HG02938 (cell line): ENCODE data around the gene NOL3.
"Not testable (repeated sequence)": the region's sequence is repeated elsewhere in the genome, so short reads cannot be mapped to it uniquely, and the experiment has no call there.

Experiments used
- ATAC-seq: cut with Tn5 transposase; IDR thresholded peaks from one replicate; pipeline ENCODE4 v1.9.1; 2021; ENCODE audit warnings: mild to moderate bottlenecking, moderate library complexity; ENCODE audit not compliant: unreplicated experiment

NOL3 gene

GRCh38 chr16:67170168-67170948 is at the start of gene NOL3:
Gene NOL3 (plus strand): TSS chr16:67170538.
- no peak for ATAC-seq

GRCh38 chr16:67122799-67123198 is 47.5 kb upstream of the NOL3 start:
- ATAC-seq: not testable (repeated sequence)

- no peak for ATAC-seq
Measured at GRCh38 chr16:67128417-67128816, 41.9 kb upstream of the NOL3 start.

- ATAC-seq: no peak
Measured at GRCh38 chr16:67128887-67129286, 41.5 kb upstream of the NOL3 start.

GRCh38 chr16:67129422-67129821 is 40.9 kb upstream of the NOL3 start:
- ATAC-seq: no peak

- ATAC-seq: no peak
Measured at GRCh38 chr16:67137605-67138004, 32.7 kb upstream of the NOL3 start.

GRCh38 chr16:67141391-67141790 is 28.9 kb upstream of the NOL3 start:
- no peak for ATAC-seq

- ATAC-seq: no peak
Measured at GRCh38 chr16:67142342-67142741, 28.0 kb upstream of the NOL3 start.

- ATAC-seq: no peak
Measured at GRCh38 chr16:67144943-67145342, 25.4 kb upstream of the NOL3 start.

GRCh38 chr16:67145746-67146145 is 24.6 kb upstream of the NOL3 start:
- no peak for ATAC-seq

GRCh38 chr16:67146523-67147357 is 23.6 kb upstream of the NOL3 start:
- ATAC-seq: no peak

- ATAC-seq: no peak
Measured at GRCh38 chr16:67147437-67148140, 22.7 kb upstream of the NOL3 start.

- ATAC-seq: no peak
Measured at GRCh38 chr16:67148221-67148620, 22.1 kb upstream of the NOL3 start.

- ATAC-seq: no peak
Measured at GRCh38 chr16:67148656-67149275, 21.6 kb upstream of the NOL3 start.

GRCh38 chr16:67149276-67150046 is 20.9 kb upstream of the NOL3 start:
- no peak for ATAC-seq

- ATAC-seq: no peak
Measured at GRCh38 chr16:67150047-67150832, 20.1 kb upstream of the NOL3 start.

- no peak for ATAC-seq
Measured at GRCh38 chr16:67150833-67151396, 19.4 kb upstream of the NOL3 start, which contains the start of gene B3GNT9. Gene B3GNT9 (minus strand): TSS chr16:67150998. CDS start chr16:67150485, 513 bp downstream.

- no peak for ATAC-seq
Measured at GRCh38 chr16:67151431-67152097, 18.8 kb upstream of the NOL3 start.
